HEK293T (cell line): ENCODE measurements around the gene NRIP1.

Source experiments
- CTBP1 ChIP-seq: fragments of 450-650 bp; IDR thresholded peaks from 2 replicates; pipeline ENCODE4 v1.6.1; 2016; ENCODE audit warnings: borderline replicate concordance
- ELF4 ChIP-seq: fragments of 450-650 bp; IDR thresholded peaks from 2 replicates; pipeline ENCODE4 v1.6.1; 2017; ENCODE audit warnings: antibody characterized with exemption
- FOXA1 ChIP-seq: fragments of 450-650 bp; IDR thresholded peaks from 2 replicates; pipeline ENCODE4 v1.6.1; 2016; ENCODE audit warnings: mild to moderate bottlenecking
- FOXM1 ChIP-seq: fragments of 450-650 bp; IDR thresholded peaks from 2 replicates; pipeline ENCODE4 v1.6.1; 2017; ENCODE audit warnings: mild to moderate bottlenecking, borderline replicate concordance
- NFRKB ChIP-seq: fragments of 450-650 bp; IDR thresholded peaks from 2 replicates; pipeline ENCODE4 v1.6.1; 2016; ENCODE audit warnings: mild to moderate bottlenecking, moderate library complexity

- TF ChIP-seq ELF4: no peak
- no peak for TF ChIP-seq FOXA1
- no peak for TF ChIP-seq CTBP1
- no peak for TF ChIP-seq FOXM1
- TF ChIP-seq NFRKB: no peak
Observed at GRCh38 chr21:15042531-15042930, 22.3 kb downstream of the NRIP1 start.
